IMR-90 (cell line): ENCODE results near the gene SEPTIN8. TPM values are rescaled to one million over a fixed set of nuclear protein-coding genes. Genes with fewer than 3 reads are reported as not detected.

Experiments used
- ATAC-seq: fragments of 200-7000 bp; cut with Tn5 transposase; 2 replicates; pipeline ENCODE4 v1.9.1; 2020; ENCODE audit warnings: low read depth, mild to moderate bottlenecking, moderate library complexity
- BruUV-seq: library from RNA; stranded (reverse); fragments of 400-500 nt; replicated peaks from 2 replicates; lab custom pipeline; 2021; lab: Mats Ljungman, UMichigan
- CTCF ChIA-PET: fragments of 300-600 bp; formaldehyde crosslinking; extraction: SDS; loops from one replicate; lab custom pipeline; 2021; ENCODE audit warnings: antibody characterized with exemption; lab: Yijun Ruan, JAX
- POLR2A ChIA-PET: fragments of 300-600 bp; sonication (Branson Sonifier 250); formaldehyde crosslinking; loops from one replicate; lab custom pipeline; 2022; ENCODE audit warnings: antibody characterized with exemption; ENCODE audit not compliant: unreplicated experiment; lab: Charles Lee
- DNase-seq: peaks from one replicate; pipeline ENCODE4 v3.0.0; 2013
- H2AFZ ChIP-seq: replicated peaks from 2 replicates; pipeline ENCODE3; 2013; ENCODE audit warnings: low read length, mild to moderate bottlenecking; ENCODE audit not compliant: poor library complexity
- H2AK5ac ChIP-seq: 2 replicates; pipeline ENCODE4 v1.6.1; 2013; ENCODE audit warnings: low read depth, low read length, inconsistent platforms
- H2AK9ac ChIP-seq: replicated peaks from 2 replicates; pipeline ENCODE3; 2013; ENCODE audit warnings: mild to moderate bottlenecking, low read depth, low read length, moderate library complexity; ENCODE audit not compliant: poor library complexity
- H2BK120ac ChIP-seq: 2 replicates; pipeline ENCODE4 v1.6.1; 2013; ENCODE audit warnings: low read depth, low read length, inconsistent platforms
- H2BK15ac ChIP-seq: 3 replicates; pipeline ENCODE4 v1.6.1; 2013; ENCODE audit warnings: low read depth, low read length, inconsistent platforms
- H2BK20ac ChIP-seq: 2 replicates; pipeline ENCODE4 v1.6.1; 2013; ENCODE audit warnings: low read depth, mild to moderate bottlenecking, inconsistent platforms, low read length, moderate library complexity
- H2BK5ac ChIP-seq: 2 replicates; pipeline ENCODE4 v1.6.1; 2013; ENCODE audit warnings: mild to moderate bottlenecking, low read depth, low read length, inconsistent platforms; ENCODE audit not compliant: poor library complexity, severe bottlenecking
- H3K14ac ChIP-seq: replicated peaks from 2 replicates; pipeline ENCODE4 v1.6.1; 2013; ENCODE audit warnings: low read depth, low read length, inconsistent platforms
- H3K18ac ChIP-seq: 2 replicates; pipeline ENCODE4 v1.6.1; 2013; ENCODE audit warnings: low read depth, low read length, control low read depth
- H3K23ac ChIP-seq: 2 replicates; pipeline ENCODE4 v1.6.1; 2013; ENCODE audit warnings: low read depth, low read length, inconsistent platforms
- H3K27ac ChIP-seq: 2 replicates; pipeline ENCODE4 v1.5.1; 2013; ENCODE audit warnings: mild to moderate bottlenecking, control low read depth, low read length; ENCODE audit not compliant: insufficient read depth
- H3K27me3 ChIP-seq: 2 replicates; pipeline ENCODE4 v1.6.1; 2013; ENCODE audit warnings: low read length; ENCODE audit not compliant: control insufficient read depth, insufficient read depth
- H3K36me3 ChIP-seq: 2 replicates; pipeline ENCODE4 v1.6.1; 2013; ENCODE audit warnings: low read length, mixed read lengths; ENCODE audit not compliant: control insufficient read depth, insufficient read depth
- H3K4ac ChIP-seq: 2 replicates; pipeline ENCODE4 v1.6.1; 2013; ENCODE audit warnings: low read depth, low read length, inconsistent platforms
- H3K4me1 ChIP-seq: 2 replicates; pipeline ENCODE4 v1.6.1; 2013; ENCODE audit warnings: low read length, mixed read lengths; ENCODE audit not compliant: control insufficient read depth, insufficient read depth
- H3K4me2 ChIP-seq: 2 replicates; pipeline ENCODE4 v1.6.1; 2013; ENCODE audit warnings: low read depth, mild to moderate bottlenecking, control low read depth, low read length, moderate library complexity
- H3K4me3 ChIP-seq: 2 replicates; pipeline ENCODE4 v1.5.1; 2013; ENCODE audit warnings: low read depth, mild to moderate bottlenecking, control low read depth, low read length, moderate library complexity; ENCODE audit not compliant: insufficient read depth
- H3K56ac ChIP-seq: 2 replicates; pipeline ENCODE4 v1.6.1; 2013; ENCODE audit warnings: low read length, inconsistent platforms; ENCODE audit not compliant: insufficient read depth; ENCODE audit errors: extremely low read depth
- H3K79me1 ChIP-seq, 2 experiments: 2 replicates each; pipeline ENCODE4 v1.6.1; 2013; ENCODE audit warnings: low read length in 2 of 2, inconsistent platforms in 1 of 2, low read depth in 1 of 2
- H3K9ac ChIP-seq: 2 replicates; pipeline ENCODE4 v1.6.1; 2013; ENCODE audit warnings: low read depth, low read length, control low read depth
- H3K9me1 ChIP-seq: 2 replicates; pipeline ENCODE4 v1.6.1; 2013; ENCODE audit warnings: low read length, inconsistent platforms; ENCODE audit not compliant: insufficient read depth
- H3K9me3 ChIP-seq: 2 replicates; pipeline ENCODE4 v1.6.1; 2013; ENCODE audit warnings: low read length; ENCODE audit not compliant: control insufficient read depth, insufficient read depth
- H4K20me1 ChIP-seq: 2 replicates; pipeline ENCODE4 v1.6.1; 2013; ENCODE audit warnings: low read length, inconsistent platforms; ENCODE audit not compliant: insufficient read depth
- H4K5ac ChIP-seq: 2 replicates; pipeline ENCODE4 v1.6.1; 2013; ENCODE audit warnings: mild to moderate bottlenecking, low read depth, low read length, control low read depth
- H4K8ac ChIP-seq, 2 experiments: 2 replicates each; pipeline ENCODE4 v1.6.1; 2013; ENCODE audit warnings: low read depth in 2 of 2, low read length in 2 of 2, control low read depth in 1 of 2, inconsistent platforms in 1 of 2
- H4K91ac ChIP-seq: 2 replicates; pipeline ENCODE4 v1.6.1; 2013; ENCODE audit warnings: low read depth, low read length, inconsistent platforms; ENCODE audit not compliant: insufficient read depth
- CHD1 ChIP-seq: IDR thresholded peaks from 2 replicates; pipeline ENCODE4 v1.6.1; 2012; ENCODE audit warnings: low read depth, low read length, improper control_type of control experiment
- RCOR1 ChIP-seq: IDR thresholded peaks from 2 replicates; pipeline ENCODE4 v1.6.1; 2012; ENCODE audit warnings: mild to moderate bottlenecking, low read length, improper control_type of control experiment; ENCODE audit not compliant: insufficient replicate concordance
- RFX5 ChIP-seq: IDR thresholded peaks from 2 replicates; pipeline ENCODE4 v1.8.0; 2012; ENCODE audit warnings: low read depth, mild to moderate bottlenecking, low read length, moderate library complexity
- WGBS, 2 experiments: methylation state at CpG; one replicate each; pipeline versions ENCODE4 v1.1.5 to v1.1.7; 2013; ENCODE audit warnings: missing lambda C conversion rate in 2 of 2; ENCODE audit not compliant: insufficient read length in 1 of 2; ENCODE audit errors: extremely low coverage in 2 of 2; 5-methylcytosine and 5-hydroxymethylcytosine counted together
- dilution Hi-C: fragments of 300-500 bp; cut with HindIII; formaldehyde crosslinking; loops from one replicate; pipeline ENCODE4 v1.14.3; 2018; ENCODE audit warnings: low sequenced_read_pairs; ENCODE audit not compliant: unreplicated experiment
- in situ Hi-C: fragments of 300-500 bp; cut with MboI; formaldehyde crosslinking; loops from 3 replicates; pipeline ENCODE4 v1.14.3; 2019; ENCODE audit warnings: low sequenced_read_pairs, inconsistent platforms, mixed read lengths
- intact Hi-C: fragments of 100-400 bp; cut with micrococcal nuclease; formaldehyde crosslinking; loops from 2 replicates; pipeline ENCODE4 v1.10.0; 2022
- polyA plus RNA-seq, 3 experiments: library from polyadenylated mRNA; depleted of rRNA; stranded (reverse); fragments of >200 nt; gene quantifications; 2 replicates each; pipeline ENCODE4 v1.2.3, GENCODE V29; 2012; ENCODE audit warnings: low replicate concordance in 1 of 3
- total RNA-seq: library from RNA; depleted of rRNA; stranded (reverse); fragments of >200 nt; gene quantifications from 2 replicates; pipeline ENCODE4 v1.2.3, GENCODE V29; 2012

Gene SEPTIN8
- total and polyA plus RNA-seq, 2 of the 4 experiments (the other 2 are of a cell fraction), result 56.2 to 67.2 TPM

DNA sequence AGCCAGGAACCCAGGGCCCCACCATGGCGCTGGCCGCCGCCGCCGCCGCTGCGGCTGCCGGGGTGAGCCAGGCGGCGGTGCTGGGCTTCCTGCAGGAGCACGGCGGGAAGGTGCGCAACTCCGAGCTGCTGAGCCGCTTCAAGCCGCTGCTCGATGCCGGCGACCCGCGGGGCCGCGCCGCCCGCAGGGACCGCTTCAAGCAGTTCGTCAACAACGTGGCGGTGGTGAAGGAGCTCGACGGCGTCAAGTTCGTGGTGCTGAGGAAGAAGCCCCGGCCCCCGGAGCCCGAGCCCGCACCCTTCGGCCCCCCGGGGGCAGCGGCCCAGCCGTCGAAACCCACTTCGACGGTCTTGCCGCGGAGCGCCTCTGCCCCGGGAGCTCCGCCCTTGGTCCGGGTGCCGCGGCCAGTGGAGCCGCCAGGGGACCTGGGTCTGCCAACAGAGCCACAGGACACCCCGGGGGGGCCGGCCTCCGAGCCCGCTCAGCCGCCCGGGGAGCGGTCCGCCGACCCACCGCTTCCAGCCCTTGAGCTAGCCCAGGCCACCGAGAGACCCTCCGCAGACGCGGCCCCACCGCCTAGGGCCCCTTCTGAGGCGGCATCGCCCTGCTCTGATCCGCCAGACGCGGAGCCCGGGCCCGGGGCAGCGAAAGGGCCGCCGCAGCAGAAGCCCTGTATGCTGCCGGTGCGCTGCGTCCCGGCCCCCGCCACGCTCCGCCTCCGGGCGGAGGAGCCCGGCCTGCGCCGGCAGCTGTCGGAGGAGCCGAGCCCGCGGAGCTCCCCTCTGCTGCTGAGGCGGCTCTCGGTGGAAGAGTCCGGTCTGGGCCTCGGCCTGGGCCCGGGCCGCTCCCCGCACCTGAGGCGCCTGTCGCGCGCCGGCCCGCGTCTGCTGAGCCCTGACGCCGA lies 36.8 kb upstream of the SEPTIN8 start (continued):
- no peak for TF ChIP-seq CHD1

DNA sequence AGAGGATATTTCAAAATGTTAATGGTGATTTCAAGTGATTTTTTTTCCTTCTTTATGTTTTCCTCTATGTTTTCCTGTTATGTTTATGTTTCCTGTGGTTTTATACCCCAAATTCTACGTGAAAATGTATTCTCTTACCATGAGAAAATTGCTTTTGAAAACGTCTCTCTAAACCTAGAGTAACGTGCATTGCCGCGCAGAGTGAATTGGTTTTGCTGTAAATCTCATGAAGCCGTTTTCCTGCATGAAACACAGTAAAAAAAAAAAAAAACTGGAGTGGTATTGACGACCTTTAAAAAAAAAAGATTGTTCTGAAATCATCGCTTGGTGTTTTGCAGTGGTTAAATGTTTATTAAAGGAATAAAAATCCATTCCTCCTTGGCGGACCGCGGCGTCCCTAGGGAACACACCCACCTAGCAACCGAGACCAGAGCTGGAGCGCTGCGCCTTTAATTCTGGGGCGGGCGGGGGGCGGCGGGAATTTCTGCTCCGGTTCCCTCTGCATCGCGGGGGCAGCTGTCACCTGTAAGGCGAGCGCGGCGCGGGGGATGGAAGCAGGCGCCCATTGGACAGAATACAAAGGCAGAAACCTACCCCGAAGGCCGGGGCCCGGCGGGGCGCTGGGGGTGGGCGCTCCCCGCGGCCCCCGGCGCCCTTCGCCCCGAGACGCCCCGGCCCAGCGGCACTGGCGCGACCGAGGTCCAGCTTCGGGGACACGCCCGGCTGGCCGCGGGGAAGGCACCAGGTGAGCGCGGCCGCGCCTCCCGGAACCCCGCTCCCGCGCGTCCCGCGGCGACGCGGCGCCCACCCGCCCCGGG lies 36.0 kb upstream of the SEPTIN8 start, which contains the start of gene SOWAHA:
SOWAHA (plus strand) TSS at position 522 of the 818 bp plus-strand sequence. CDS start 320 bp downstream, outside the sequence.
- dilution Hi-C loops (no loop called here), intact Hi-C loops (no loop called here), in situ Hi-C loops (no loop called here)
- peak within 1 kb of the TSS; percentile 32 for H3K4me3 ChIP-seq
- no peaks in the 10 kb centered on the region for H3K9me3 ChIP-seq
- peaks cover 7% of the 10 kb centered on the region for H3K4me1 ChIP-seq
- no peak within 1 kb of the TSS for H3K14ac ChIP-seq
- WGBS, 2 experiments, result 2% methylated on average over 35 of the region's 68 CpGs; no CpG with 5 or more reads in 1 of the 2 experiments
- no peak within 1 kb of the TSS for H2BK20ac ChIP-seq
- no peaks in the 10 kb centered on the region for H4K20me1 ChIP-seq
- peak within 1 kb of the TSS; percentile 77; the same call in 1 of the 2 replicates for H3K4me2 ChIP-seq
- H3K9ac ChIP-seq, result no peak within 1 kb of the TSS
- ChIA-PET CTCF (interaction anchor here (1.3 kb wide), 1 partner anchor 38 kb away, joined by 4 read pairs; no protein-coding TSS in a partner anchor), POLR2A (no interaction called here)
- H2BK15ac ChIP-seq, result no peak within 1 kb of the TSS
- no peak within 1 kb of the TSS for H2BK5ac ChIP-seq
- no peak for DNase-seq
- no TSS peak for BruUV-seq
- no peaks in the 10 kb centered on the region for H3K9me1 ChIP-seq
- H3K36me3 ChIP-seq, result no peaks in the 10 kb centered on the region
- ATAC-seq, result 0 out of 2 replicates have a peak, but pooled peaks have one; percentile 13
- H2AK5ac ChIP-seq, result no peak within 1 kb of the TSS
- H2AK9ac ChIP-seq, result no peak within 1 kb of the TSS
- H3K4ac ChIP-seq, result no peak within 1 kb of the TSS
- no peak within 1 kb of the TSS for H2BK120ac ChIP-seq
- no peaks in the 10 kb centered on the region for H3K79me1 ChIP-seq
- peaks cover 37% of the 10 kb centered on the region for H3K27me3 ChIP-seq
- H3K56ac ChIP-seq, result no peak within 1 kb of the TSS
- H3K27ac ChIP-seq, result no peak within 1 kb of the TSS
- no peak within 1 kb of the TSS for H4K91ac ChIP-seq
- H2AFZ ChIP-seq, result peak within 1 kb of the TSS; percentile 89
- no peak within 1 kb of the TSS for H4K5ac ChIP-seq
- no peak within 1 kb of the TSS for H3K18ac ChIP-seq
- H3K23ac ChIP-seq, result 0 out of 2 replicates have a peak within 1 kb of the TSS, but pooled peaks have one; percentile 31
- TF ChIP-seq RFX5 (no peak), RCOR1 (no peak)
- H4K8ac ChIP-seq, result no peak within 1 kb of the TSS
